Measurements from ENCODE around the gene PRKRA. TPM values are rescaled to one million over a fixed set of nuclear protein-coding genes. Genes with fewer than 3 reads are reported as not detected.

PRKRA gene
- total and polyA plus RNA-seq, 9 of the 15 experiments (the other 6 are each of a cell fraction or from before 2014, with no cell fraction given) = 14.1 to 78.1 (median 52.3) TPM

GRCh38 chr2:178401994-178402437, 49.0 kb downstream of the PRKRA start (continued):
- TF ChIP-seq HDAC1 (IDR thresholded peaks at IDR 0.05) (peak in 1 of 2 experiments; percentile 86; a peak in 2 of 4 replicates), BACH1 (tag; IDR thresholded peaks at IDR 0.05) (0 out of 2 replicates have a peak, but pooled peaks have one; percentile 17), HES1 (IDR thresholded peaks at IDR 0.05; ENCODE audit: low read depth) (peak; percentile 62), ZKSCAN8 (CRISPR knock-in tag; IDR thresholded peaks at IDR 0.05) (peak; percentile 60; the same call in 1 of the 2 replicates), ZNF121 (CRISPR knock-in tag; conservative IDR thresholded peaks at IDR 0.05) (no peak), PML (IDR thresholded peaks at IDR 0.05; ENCODE audit: low read length) (peak; percentile 60), TBL1XR1 (IDR thresholded peaks at IDR 0.05; ENCODE audit: low read length in 2 of 2) (peak in 1 of 2 experiments; percentile 48; a peak in 1 of 4 replicates), GATA2 (CRISPR knock-in tag; IDR thresholded peaks at IDR 0.05) (peak; percentile 77), LEF1 (IDR thresholded peaks at IDR 0.05) (peak; percentile 82; the same call in 1 of the 2 replicates), MAZ (CRISPR knock-in tag; conservative IDR thresholded peaks at IDR 0.05 in 1 of 2, IDR thresholded peaks at IDR 0.05 in 1 of 2) (peak; percentile 47 to 53; a peak in 2 of 4 replicates), CREB1 (IDR thresholded peaks at IDR 0.05) (peak; percentile 28; the same call in 1 of the 2 replicates), CREB1 (CRISPR knock-in tag; IDR thresholded peaks at IDR 0.05) (no peak), FOSL1 (tag; conservative IDR thresholded peaks at IDR 0.05) (peak; percentile 92), CBFA2T3 (IDR thresholded peaks at IDR 0.05) (peak; percentile 96), ETV5 (CRISPR knock-in tag; IDR thresholded peaks at IDR 0.05; ENCODE audit: low read depth) (0 out of 2 replicates have a peak, but pooled peaks have one; percentile 14), TCF7 (IDR thresholded peaks at IDR 0.05; ENCODE audit: borderline replicate concordance) (peak; percentile 72; the same call in 1 of the 2 replicates), ZNF282 (CRISPR knock-in tag; IDR thresholded peaks at IDR 0.05) (no peak)
- TF ChIP-seq, protein P1, sequence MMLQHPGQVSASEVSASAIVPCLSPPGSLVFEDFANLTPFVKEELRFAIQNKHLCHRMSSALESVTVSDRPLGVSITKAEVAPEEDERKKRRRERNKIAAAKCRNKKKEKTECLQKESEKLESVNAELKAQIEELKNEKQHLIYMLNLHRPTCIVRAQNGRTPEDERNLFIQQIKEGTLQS (IDR thresholded peaks at IDR 0.05) = peak; percentile 76
- TF ChIP-seq, protein P1 (CRISPR knock-in tag; conservative IDR thresholded peaks at IDR 0.05) = no peak
- TF ChIP-seq, protein P2, sequence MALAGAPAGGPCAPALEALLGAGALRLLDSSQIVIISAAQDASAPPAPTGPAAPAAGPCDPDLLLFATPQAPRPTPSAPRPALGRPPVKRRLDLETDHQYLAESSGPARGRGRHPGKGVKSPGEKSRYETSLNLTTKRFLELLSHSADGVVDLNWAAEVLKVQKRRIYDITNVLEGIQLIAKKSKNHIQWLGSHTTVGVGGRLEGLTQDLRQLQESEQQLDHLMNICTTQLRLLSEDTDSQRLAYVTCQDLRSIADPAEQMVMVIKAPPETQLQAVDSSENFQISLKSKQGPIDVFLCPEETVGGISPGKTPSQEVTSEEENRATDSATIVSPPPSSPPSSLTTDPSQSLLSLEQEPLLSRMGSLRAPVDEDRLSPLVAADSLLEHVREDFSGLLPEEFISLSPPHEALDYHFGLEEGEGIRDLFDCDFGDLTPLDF (CRISPR knock-in tag; IDR thresholded peaks at IDR 0.05) = no peak
- TF ChIP-seq, protein P3, sequence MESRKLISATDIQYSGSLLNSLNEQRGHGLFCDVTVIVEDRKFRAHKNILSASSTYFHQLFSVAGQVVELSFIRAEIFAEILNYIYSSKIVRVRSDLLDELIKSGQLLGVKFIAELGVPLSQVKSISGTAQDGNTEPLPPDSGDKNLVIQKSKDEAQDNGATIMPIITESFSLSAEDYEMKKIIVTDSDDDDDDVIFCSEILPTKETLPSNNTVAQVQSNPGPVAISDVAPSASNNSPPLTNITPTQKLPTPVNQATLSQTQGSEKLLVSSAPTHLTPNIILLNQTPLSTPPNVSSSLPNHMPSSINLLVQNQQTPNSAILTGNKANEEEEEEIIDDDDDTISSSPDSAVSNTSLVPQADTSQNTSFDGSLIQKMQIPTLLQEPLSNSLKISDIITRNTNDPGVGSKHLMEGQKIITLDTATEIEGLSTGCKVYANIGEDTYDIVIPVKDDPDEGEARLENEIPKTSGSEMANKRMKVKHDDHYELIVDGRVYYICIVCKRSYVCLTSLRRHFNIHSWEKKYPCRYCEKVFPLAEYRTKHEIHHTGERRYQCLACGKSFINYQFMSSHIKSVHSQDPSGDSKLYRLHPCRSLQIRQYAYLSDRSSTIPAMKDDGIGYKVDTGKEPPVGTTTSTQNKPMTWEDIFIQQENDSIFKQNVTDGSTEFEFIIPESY (CRISPR knock-in tag; IDR thresholded peaks at IDR 0.05) = peak; percentile 57; the same call in 1 of the 2 replicates
- TF ChIP-seq, protein P4, sequence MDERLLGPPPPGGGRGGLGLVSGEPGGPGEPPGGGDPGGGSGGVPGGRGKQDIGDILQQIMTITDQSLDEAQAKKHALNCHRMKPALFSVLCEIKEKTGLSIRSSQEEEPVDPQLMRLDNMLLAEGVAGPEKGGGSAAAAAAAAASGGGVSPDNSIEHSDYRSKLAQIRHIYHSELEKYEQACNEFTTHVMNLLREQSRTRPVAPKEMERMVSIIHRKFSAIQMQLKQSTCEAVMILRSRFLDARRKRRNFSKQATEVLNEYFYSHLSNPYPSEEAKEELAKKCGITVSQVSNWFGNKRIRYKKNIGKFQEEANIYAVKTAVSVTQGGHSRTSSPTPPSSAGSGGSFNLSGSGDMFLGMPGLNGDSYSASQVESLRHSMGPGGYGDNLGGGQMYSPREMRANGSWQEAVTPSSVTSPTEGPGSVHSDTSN (CRISPR knock-in tag; IDR thresholded peaks at IDR 0.05; ENCODE audit: low read depth) = no peak
- TF ChIP-seq, protein P4 (tag; conservative IDR thresholded peaks at IDR 0.05; ENCODE audit: low read depth) = peak; percentile 83

Data from K562 (cell line).